ENCODE data around the gene SLC7A9. TPM values are rescaled to one million over a fixed set of nuclear protein-coding genes. Genes with fewer than 3 reads are reported as not detected.

SLC7A9 gene
- total and polyA plus RNA-seq, 2 of the 13 experiments (the other 11 are each of a cell fraction or from before 2014, with no cell fraction given): 4.7 to 8.3 TPM

DNA sequence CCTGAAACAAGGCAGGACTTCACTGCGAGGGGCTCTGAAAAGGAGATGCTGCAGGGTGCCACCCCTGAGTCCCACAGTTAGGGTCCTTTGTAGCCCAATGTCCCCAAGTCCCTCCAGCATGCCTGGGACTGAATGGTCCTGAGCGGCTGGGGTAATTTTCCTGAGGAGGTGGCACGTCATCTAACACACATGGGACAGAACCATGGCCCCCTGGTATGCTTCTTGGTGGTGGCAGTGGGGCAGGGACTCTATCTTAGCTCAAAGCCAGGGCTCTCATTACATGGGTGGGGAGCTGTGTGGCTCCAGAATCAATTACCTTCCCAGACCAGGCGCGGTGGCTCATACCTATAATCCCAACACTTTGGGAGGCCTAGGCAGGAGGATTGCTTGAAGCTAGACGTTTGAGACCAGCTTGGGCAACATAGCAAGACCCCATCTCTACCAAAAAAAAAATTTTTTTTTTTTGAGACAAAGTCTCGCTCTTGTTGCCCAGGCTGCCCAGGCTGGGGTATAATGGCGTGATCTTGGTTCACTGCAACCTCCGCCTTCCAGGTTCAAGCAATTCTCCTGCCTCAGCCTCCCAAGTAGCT, 7.9 kb upstream of the SLC7A9 start:
- Histone ChIP-seq H3K9ac (ENCODE audit: insufficient read depth, low read depth, low read length) (no peak overlapping the region), H3K79me2 (ENCODE audit: insufficient read depth, low read length) (no peaks in the 10 kb centered on the region), H3K4me2 (ENCODE audit: low read depth, low read length) (no peak overlapping the region), H3K4me3 (replicated peaks in 1 of 3; ENCODE audit: insufficient read depth in 1 of 3, low read depth in 2 of 3, low read length in 3 of 3) (no peak overlapping the region), H3K27me3 (ENCODE audit: control insufficient read depth in 1 of 2, insufficient read depth in 2 of 2, low read length in 2 of 2) (no peaks in the 10 kb centered on the region), H3K4me1 (ENCODE audit: insufficient read depth, low read length) (no peaks in the 10 kb centered on the region), H3K36me3 (replicated peaks in 1 of 2; ENCODE audit: control insufficient read depth in 1 of 2, insufficient read depth in 2 of 2, low read length in 2 of 2) (no peaks in the 10 kb centered on the region), H3K9me3 (ENCODE audit: low read length) (no peaks in the 10 kb centered on the region), H3K27ac (ENCODE audit: extremely low read length, insufficient read depth, low read length) (no peak overlapping the region), H2AFZ (ENCODE audit: low read length) (no peak overlapping the region), H4K20me1 (ENCODE audit: insufficient read depth, low read length) (no peaks in the 10 kb centered on the region)
- POLR2A ChIA-PET: no interaction called here
- CTCF ChIA-PET (ENCODE audit: low intra/inter-chr PET ratio, low total read pairs): no interaction called here
- in situ Hi-C loops (cut with HindIII; ENCODE audit: extremely low pct_ligation_motif_present, low pct_unique_long_range_greater_than_20kb) (no loop called here), intact Hi-C loops (cut with micrococcal nuclease; ENCODE audit: unreplicated experiment) (no loop called here)
- no peak for DNase-seq (ENCODE audit: low spot score)
- no peak for ATAC-seq
- TF ChIP-seq MXD4 (CRISPR knock-in tag; IDR thresholded peaks at IDR 0.05): no peak
- no peak for TF ChIP-seq GMEB1 (CRISPR knock-in tag; IDR thresholded peaks at IDR 0.05; ENCODE audit: borderline replicate concordance)
- no peak for TF ChIP-seq SMARCE1 (IDR thresholded peaks at IDR 0.05; ENCODE audit: borderline replicate concordance)
- no peak for TF ChIP-seq ZNF296 (CRISPR knock-in tag; conservative IDR thresholded peaks at IDR 0.05)
- no peak for TF ChIP-seq ZBTB8A (CRISPR knock-in tag; IDR thresholded peaks at IDR 0.05; ENCODE audit: borderline replicate concordance, low read depth)
- TF ChIP-seq KLF11 (CRISPR knock-in tag; IDR thresholded peaks at IDR 0.05): no peak
- no peak for TF ChIP-seq TARDBP (CRISPR knock-in tag; IDR thresholded peaks at IDR 0.05)
- TF ChIP-seq IKZF5 (CRISPR knock-in tag; IDR thresholded peaks at IDR 0.05): no peak
- TF ChIP-seq SP4 (CRISPR knock-in tag; IDR thresholded peaks at IDR 0.05): no peak
- TF ChIP-seq ZMAT5 (CRISPR knock-in tag; IDR thresholded peaks at IDR 0.05; ENCODE audit: borderline replicate concordance, low read depth): no peak
- TF ChIP-seq ZSCAN25 (CRISPR knock-in tag; IDR thresholded peaks at IDR 0.05): no peak
- no peak for TF ChIP-seq ZNF772 (CRISPR knock-in tag; IDR thresholded peaks at IDR 0.05)
- no peak for TF ChIP-seq ZNF850 (CRISPR knock-in tag; conservative IDR thresholded peaks at IDR 0.05)
- no peak for TF ChIP-seq GABPB1 (CRISPR knock-in tag; IDR thresholded peaks at IDR 0.05)
- FAIRE-seq: no peak
- BruUV-seq (replicated peaks): no TSS peak
- WGBS (ENCODE audit: low lambda C conversion rate): 87% methylated on average over 9 of the region's 9 CpGs
